PFSK-1 (cell line): ENCODE results near the gene KLF1.

ENCODE experiments used
- FOXP2 ChIP-seq: optimal IDR thresholded peaks from 2 replicates; pipeline ENCODE3; 2011; ENCODE audit warnings: borderline replicate concordance, control low read depth, inconsistent platforms; ENCODE audit not compliant: insufficient read depth; ENCODE audit errors: extremely low read length, extremely low read depth
- POLR2AphosphoS5 ChIP-seq: IDR thresholded peaks from 2 replicates; pipeline ENCODE4 v1.6.1; 2012; ENCODE audit warnings: low read depth, mild to moderate bottlenecking, control low read depth, low read length, moderate library complexity
- REST ChIP-seq, 2 experiments: IDR thresholded peaks; 2 replicates each; pipeline versions ENCODE4 v1.6.1 to v1.8.0; 2011 to 2012; ENCODE audit warnings: low read depth in 2 of 2, low read length in 2 of 2, control low read depth in 1 of 2, inconsistent platforms in 1 of 2, mild to moderate bottlenecking in 1 of 2, moderate library complexity in 1 of 2; ENCODE audit not compliant: insufficient read depth in 1 of 2
- SIN3A ChIP-seq: IDR thresholded peaks from 2 replicates; pipeline ENCODE4 v1.6.1; 2012; ENCODE audit warnings: mild to moderate bottlenecking, low read length, moderate library complexity, borderline replicate concordance; ENCODE audit not compliant: insufficient read depth
- TAF1 ChIP-seq: IDR thresholded peaks from 2 replicates; pipeline ENCODE4 v1.6.1; 2012; ENCODE audit warnings: low read length, control low read depth, borderline replicate concordance; ENCODE audit not compliant: insufficient read depth

Gene KLF1

GRCh38 chr19:12872255-12872654 lies 14.7 kb downstream of the KLF1 start:
- TF ChIP-seq REST (IDR thresholded peaks at IDR 0.05; ENCODE audit: insufficient read depth in 1 of 2, low read depth in 2 of 2, low read length in 2 of 2), result no peak
- TF ChIP-seq TAF1, result no peak
- no peak for TF ChIP-seq POLR2AphosphoS5
- TF ChIP-seq SIN3A, result no peak
- no peak for TF ChIP-seq FOXP2

DNA sequence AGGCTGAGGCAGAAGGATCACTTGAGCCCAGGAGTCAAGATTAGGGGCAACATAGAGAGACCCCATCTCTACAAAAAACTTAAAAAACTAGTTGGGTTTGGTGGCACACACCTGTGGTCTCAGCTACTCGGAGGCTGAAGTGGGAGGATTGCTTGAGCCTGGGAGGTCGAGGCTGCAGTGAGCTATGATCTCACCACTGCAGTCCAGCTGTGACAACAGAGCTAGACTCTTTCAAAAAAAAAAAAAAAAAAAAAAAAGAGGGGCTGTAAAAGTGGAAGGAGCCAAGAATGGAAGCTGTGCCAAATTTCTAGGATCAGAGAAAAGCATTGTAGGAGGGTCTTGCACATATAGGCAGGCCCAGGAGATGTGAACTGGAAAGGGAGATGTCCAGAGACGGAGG lies 15.3 kb downstream of the KLF1 start:
- TF ChIP-seq TAF1, result no peak

- TF ChIP-seq FOXP2, result no peak
- no peak for TF ChIP-seq SIN3A
- no peak for TF ChIP-seq TAF1
- no peak for TF ChIP-seq POLR2AphosphoS5
- no peak for TF ChIP-seq REST (IDR thresholded peaks at IDR 0.05; ENCODE audit: insufficient read depth in 1 of 2, low read depth in 2 of 2, low read length in 2 of 2)
Measured at GRCh38 chr19:12868540-12869112, 18.4 kb downstream of the KLF1 start.

GRCh38 chr19:12867120-12868099 lies 19.6 kb downstream of the KLF1 start:
- no peak for TF ChIP-seq POLR2AphosphoS5

DNA sequence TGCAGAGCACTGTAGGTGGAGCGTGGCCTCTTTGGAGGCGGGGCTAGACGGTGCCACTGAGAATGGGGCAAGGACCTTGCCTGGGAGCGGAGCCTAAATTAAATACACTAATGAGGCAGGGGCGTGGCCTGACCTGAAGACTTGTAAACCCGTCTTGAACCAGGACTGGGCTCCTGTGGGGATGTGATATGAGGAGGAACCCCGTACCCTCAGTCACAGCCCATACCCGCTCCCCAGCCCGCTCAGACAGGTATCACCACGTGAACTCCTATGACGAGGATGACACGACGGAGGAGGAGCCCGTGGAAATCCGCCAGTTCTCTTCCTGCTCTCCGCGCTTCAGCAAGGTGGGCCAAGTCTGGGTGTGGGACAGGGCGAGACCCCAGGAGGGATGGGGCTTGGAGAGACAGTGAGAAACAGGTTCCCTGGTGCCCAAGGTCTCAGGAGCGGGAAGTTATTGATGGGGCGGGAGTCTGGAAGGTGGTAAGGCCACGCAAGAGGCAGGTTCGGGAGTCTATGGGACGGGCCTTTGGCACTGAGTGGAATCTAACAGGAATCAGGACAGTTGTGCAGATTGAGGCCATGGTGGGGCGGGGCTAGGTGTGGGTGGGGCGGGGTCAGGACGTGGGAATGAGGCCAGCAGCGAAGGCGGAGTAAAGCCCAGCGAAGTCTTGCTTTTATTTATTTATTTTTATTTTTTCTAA lies 20.4 kb downstream of the KLF1 start:
- TF ChIP-seq TAF1 (no peak), FOXP2 (no peak), REST (IDR thresholded peaks at IDR 0.05; ENCODE audit: insufficient read depth in 1 of 2, low read depth in 2 of 2, low read length in 2 of 2) (no peak), POLR2AphosphoS5 (no peak), SIN3A (no peak)

DNA sequence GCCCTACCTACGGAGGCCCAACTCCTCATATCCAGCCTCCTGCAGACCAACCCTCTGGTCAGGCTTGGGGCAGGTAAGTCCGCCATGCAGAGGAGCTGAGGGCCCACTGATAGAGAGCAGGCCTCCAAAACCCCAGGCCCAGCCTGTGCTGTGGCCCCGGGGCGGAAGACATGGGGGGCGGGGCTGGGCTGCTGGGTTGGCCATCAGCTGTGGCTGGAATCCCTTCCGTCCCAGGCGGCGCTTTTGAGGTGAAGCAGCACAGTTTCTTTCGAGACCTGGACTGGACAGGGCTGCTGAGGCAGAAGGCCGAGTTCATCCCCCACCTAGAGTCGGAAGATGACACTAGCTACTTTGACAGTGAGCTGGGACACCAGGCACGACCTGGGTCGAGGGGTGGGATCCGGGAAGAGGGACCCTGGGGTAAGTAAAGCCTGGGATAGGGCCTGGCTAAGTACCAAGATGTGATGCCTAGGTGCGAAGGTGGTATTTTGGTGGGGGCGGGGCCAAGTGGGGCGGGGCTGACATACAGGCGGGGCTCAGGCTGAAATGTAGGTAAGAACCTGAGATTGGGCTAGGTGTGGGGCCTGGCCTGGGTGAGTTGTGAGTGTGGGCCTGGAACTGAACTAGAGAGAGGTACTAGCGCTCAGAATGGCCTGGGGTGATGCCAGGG lies 21.1 kb downstream of the KLF1 start:
- TF ChIP-seq REST (IDR thresholded peaks at IDR 0.05; ENCODE audit: insufficient read depth in 1 of 2, low read depth in 2 of 2, low read length in 2 of 2), result no peak
- TF ChIP-seq POLR2AphosphoS5, result no peak
- TF ChIP-seq TAF1, result no peak
- TF ChIP-seq FOXP2, result no peak
- no peak for TF ChIP-seq SIN3A
